ENCODE measurements around the gene DOK5. TPM values are rescaled to one million over a fixed set of nuclear protein-coding genes. Genes with fewer than 3 reads are reported as not detected.

DOK5 gene
- total RNA-seq, 2 donors from 2014 or later, result 0.99 to 1.2 TPM

GRCh38 chr20:54598352-54598751, 123.0 kb downstream of the DOK5 start:
- H3K4me1 Mint-ChIP-seq (ENCODE audit: low read depth), result no peaks in the 10 kb centered on the region
- H3K9me3 Mint-ChIP-seq, result peaks cover 4% of the 10 kb centered on the region in 2 donors
- H3K27me3 Mint-ChIP-seq (ENCODE audit: low read depth), result peaks cover 5% of the 10 kb centered on the region
- H3K36me3 Mint-ChIP-seq (ENCODE audit: insufficient read depth in 2 of 2), result peaks cover 0 to 3% of the 10 kb centered on the region in 2 donors
- H3K4me3 Mint-ChIP-seq, result no peak overlapping the region
- DNase-seq (no peak), ATAC-seq (replicated peaks in 1 of 2) (no peak)
- H3K27ac Mint-ChIP-seq, result no peak overlapping the region

GRCh38 chr20:54600634-54601033, 125.2 kb downstream of the DOK5 start:
- no peak for ATAC-seq (replicated peaks in 1 of 2)
- no peak overlapping the region for H3K27ac Mint-ChIP-seq
- H3K9me3 Mint-ChIP-seq, result peaks cover 4% of the 10 kb centered on the region in 2 donors
- peaks cover 0 to 3% of the 10 kb centered on the region in 2 donors for H3K36me3 Mint-ChIP-seq (ENCODE audit: insufficient read depth in 2 of 2)
- no peaks in the 10 kb centered on the region for H3K4me1 Mint-ChIP-seq (ENCODE audit: low read depth)
- H3K27me3 Mint-ChIP-seq (ENCODE audit: low read depth), result peaks cover 5% of the 10 kb centered on the region
- no peak overlapping the region for H3K4me3 Mint-ChIP-seq
- no peak for DNase-seq

DNA sequence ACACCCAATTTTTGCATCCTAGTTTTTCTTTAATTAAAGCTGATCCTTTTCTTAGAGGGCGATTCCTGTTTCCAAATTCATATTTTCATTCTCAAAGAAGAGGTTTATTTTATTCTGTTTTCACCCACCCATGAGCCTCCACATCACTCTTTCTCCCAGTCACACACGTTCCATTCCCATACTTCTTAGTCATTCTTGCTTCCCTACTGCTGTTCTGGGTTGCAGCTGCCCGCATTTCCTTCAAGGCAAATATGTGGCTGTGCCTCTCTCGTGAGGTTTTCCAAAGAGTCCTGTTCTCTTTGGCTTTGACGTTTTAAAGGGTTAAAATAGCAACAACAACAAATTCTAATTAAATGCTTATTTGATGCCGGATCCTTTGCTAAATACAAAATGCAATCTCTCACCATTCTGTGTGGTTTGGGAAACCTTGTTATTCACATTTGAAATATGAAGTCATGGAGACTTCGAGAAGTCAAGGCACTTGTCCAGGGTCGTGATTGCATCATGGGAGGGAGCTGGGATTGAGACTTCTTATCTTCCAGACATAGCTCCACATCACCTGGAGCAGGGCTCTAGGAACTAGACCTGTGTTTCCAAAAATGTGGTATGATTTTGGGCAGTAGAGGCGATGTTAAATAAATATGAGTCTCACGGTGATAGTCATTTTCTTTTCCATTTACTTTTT, 126.6 kb downstream of the DOK5 start:
- no peak for ATAC-seq (replicated peaks in 1 of 2)
- H3K9me3 Mint-ChIP-seq, result peaks cover 4% of the 10 kb centered on the region in 2 donors
- no peaks in the 10 kb centered on the region for H3K4me1 Mint-ChIP-seq (ENCODE audit: low read depth)
- peaks cover 1% of the 10 kb centered on the region for H3K27me3 Mint-ChIP-seq (ENCODE audit: low read depth)
- H3K4me3 Mint-ChIP-seq, result no peak overlapping the region
- peaks cover 0 to 3% of the 10 kb centered on the region in 2 donors for H3K36me3 Mint-ChIP-seq (ENCODE audit: insufficient read depth in 2 of 2)
- H3K27ac Mint-ChIP-seq, result no peak overlapping the region
- DNase-seq, result no peak

DNA sequence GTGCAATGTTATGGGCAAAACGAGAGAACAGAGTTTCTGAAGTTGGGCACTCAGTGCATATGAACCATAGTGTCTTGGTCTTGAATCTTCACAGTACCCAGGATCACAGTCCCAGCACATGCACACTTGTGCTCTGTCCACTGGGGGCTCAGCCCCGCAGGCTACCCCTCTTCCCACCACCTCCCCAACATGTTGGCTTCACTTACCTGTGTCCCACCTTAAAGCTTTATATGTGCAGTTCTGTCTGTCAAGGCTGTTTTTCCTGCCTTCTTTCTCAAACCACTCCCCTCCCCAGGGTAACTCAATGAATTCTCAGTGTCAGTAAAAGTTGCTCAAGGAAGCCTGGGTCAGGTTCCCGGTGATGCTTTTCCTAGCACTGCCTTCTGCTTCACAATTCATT, 129.9 kb downstream of the DOK5 start:
- Mint-ChIP-seq H3K27ac (no peak overlapping the region), H3K4me1 (ENCODE audit: low read depth) (no peaks in the 10 kb centered on the region), H3K4me3 (no peak overlapping the region), H3K9me3 (no peaks in the 10 kb centered on the region), H3K36me3 (ENCODE audit: insufficient read depth in 2 of 2) (no peaks in the 10 kb centered on the region), H3K27me3 (ENCODE audit: low read depth) (no peaks in the 10 kb centered on the region)
- DNase-seq, result no peak
- ATAC-seq (replicated peaks in 1 of 2), result no peak

DNA sequence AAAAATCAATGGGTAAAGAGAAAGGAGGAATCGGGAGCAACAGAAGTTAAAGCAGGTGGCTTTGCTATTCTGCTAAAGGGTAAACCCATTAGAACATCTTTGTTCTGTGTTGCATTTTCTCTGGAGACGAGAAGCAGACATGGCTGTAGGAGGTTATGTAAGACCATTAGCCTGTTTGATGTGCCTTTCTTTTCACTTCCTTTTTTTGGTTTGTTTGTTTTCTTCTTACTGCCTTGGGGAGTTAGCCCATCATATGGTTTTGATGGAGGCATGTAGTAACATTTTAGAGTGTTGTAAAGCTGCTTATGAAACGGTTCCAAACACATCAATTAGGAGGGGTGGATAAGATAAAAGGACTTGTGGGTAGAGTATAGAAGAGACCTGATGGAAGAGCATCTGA, 131.0 kb downstream of the DOK5 start:
- Mint-ChIP-seq H3K27me3 (ENCODE audit: low read depth) (no peaks in the 10 kb centered on the region), H3K4me1 (ENCODE audit: low read depth) (no peaks in the 10 kb centered on the region), H3K4me3 (no peak overlapping the region), H3K27ac (no peak overlapping the region), H3K9me3 (no peaks in the 10 kb centered on the region), H3K36me3 (ENCODE audit: insufficient read depth in 2 of 2) (no peaks in the 10 kb centered on the region)
- DNase-seq (no peak), ATAC-seq (replicated peaks in 1 of 2) (no peak)

DNA sequence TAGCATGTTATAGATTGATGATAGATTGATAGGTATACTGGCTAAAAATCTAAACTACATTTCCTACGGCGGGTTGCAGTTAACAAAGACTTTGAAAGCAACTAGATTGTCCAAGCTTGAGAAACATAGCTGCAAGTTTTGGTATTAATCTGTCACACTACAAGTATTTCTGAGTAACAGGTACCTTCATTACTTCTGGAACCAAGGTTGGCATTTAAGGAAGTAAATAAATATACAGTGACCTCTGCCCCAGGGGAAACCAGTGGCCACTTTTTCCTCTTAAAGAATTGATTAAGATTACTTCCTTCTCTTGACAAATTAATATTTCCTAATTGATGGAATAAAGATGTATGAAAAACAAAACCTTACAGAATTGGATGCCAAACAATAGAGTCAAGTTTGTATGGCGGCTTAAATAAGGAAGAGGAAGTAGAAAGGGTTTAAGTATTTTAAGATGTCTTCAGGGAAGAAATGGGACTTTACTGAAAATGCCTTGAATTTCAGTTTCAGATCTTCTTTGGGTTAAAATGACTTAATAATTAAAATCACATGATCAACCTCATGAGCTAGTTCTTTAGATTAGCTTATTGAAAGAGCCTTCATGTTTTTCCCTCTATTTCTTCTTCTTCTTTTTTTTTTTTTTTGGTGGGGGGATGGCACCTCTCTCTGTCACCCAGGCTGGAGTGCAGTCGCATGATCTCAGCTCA, 132.8 kb downstream of the DOK5 start:
- ATAC-seq (replicated peaks in 1 of 2) (no peak), DNase-seq (no peak)
- Mint-ChIP-seq H3K36me3 (ENCODE audit: insufficient read depth in 2 of 2) (no peaks in the 10 kb centered on the region), H3K4me3 (no peak overlapping the region), H3K4me1 (ENCODE audit: low read depth) (no peaks in the 10 kb centered on the region), H3K9me3 (no peaks in the 10 kb centered on the region), H3K27me3 (ENCODE audit: low read depth) (no peaks in the 10 kb centered on the region), H3K27ac (no peak overlapping the region)

- no peak for ATAC-seq (replicated peaks in 1 of 2)
- no peak overlapping the region for H3K27ac Mint-ChIP-seq
- no peaks in the 10 kb centered on the region for H3K4me1 Mint-ChIP-seq (ENCODE audit: low read depth)
- H3K4me3 Mint-ChIP-seq, result no peak overlapping the region
- H3K9me3 Mint-ChIP-seq, result no peaks in the 10 kb centered on the region
- no peaks in the 10 kb centered on the region for H3K27me3 Mint-ChIP-seq (ENCODE audit: low read depth)
- DNase-seq, result no peak
- H3K36me3 Mint-ChIP-seq (ENCODE audit: insufficient read depth in 2 of 2), result no peaks in the 10 kb centered on the region
These were observed 133.6 kb downstream of the DOK5 start for GRCh38 chr20:54608943-54609342.

DNA sequence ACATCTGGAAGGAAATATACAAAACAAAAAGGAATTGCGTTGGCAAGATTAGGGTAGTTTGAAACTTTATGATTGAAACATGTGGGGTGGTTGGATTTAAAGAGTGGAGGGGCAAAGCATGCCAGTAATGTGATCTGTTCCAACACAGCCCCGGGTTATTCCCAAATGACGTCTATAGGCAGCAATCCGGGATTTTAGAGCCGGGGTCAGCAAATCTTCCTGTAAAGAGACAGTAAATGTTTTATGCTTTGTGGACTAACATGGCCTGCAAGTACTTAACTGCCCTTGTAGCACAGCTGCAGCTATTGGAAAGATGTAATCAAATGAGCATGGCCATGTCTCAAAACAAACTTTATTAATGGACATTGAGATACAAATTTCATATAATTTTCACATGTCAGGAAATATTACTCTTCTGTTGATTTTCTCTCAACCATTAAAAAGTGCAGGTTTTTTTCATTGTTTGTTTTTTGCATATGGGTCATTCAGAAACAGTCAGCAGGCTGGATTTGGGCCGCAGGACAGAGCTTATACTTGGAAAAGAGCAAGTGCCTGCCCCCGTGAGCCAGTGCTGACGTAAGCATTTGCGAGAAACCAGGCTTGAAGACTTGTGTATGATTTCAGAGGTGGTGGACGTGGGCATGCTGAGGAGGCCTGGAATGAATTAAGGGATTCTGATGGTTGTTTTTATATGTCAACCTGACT, 136.5 kb downstream of the DOK5 start:
- H3K36me3 Mint-ChIP-seq (ENCODE audit: insufficient read depth in 2 of 2), result no peaks in the 10 kb centered on the region

GRCh38 chr20:54618412-54618811, 143.0 kb downstream of the DOK5 start:
- Mint-ChIP-seq H3K4me3 (no peak overlapping the region), H3K27ac (no peak overlapping the region), H3K4me1 (ENCODE audit: low read depth) (no peaks in the 10 kb centered on the region), H3K36me3 (ENCODE audit: insufficient read depth in 2 of 2) (no peaks in the 10 kb centered on the region), H3K27me3 (ENCODE audit: low read depth) (no peaks in the 10 kb centered on the region), H3K9me3 (no peaks in the 10 kb centered on the region)
- DNase-seq (no peak), ATAC-seq (replicated peaks in 1 of 2) (no peak)

More for the DNA sequence above, 136.5 kb downstream of the DOK5 start:
- Mint-ChIP-seq H3K4me1 (ENCODE audit: low read depth) (no peaks in the 10 kb centered on the region), H3K27ac (no peak overlapping the region), H3K4me3 (no peak overlapping the region), H3K9me3 (no peaks in the 10 kb centered on the region), H3K27me3 (ENCODE audit: low read depth) (no peaks in the 10 kb centered on the region)
- ATAC-seq (replicated peaks in 1 of 2), result no peak
- DNase-seq, result no peak

- H3K4me1 Mint-ChIP-seq (ENCODE audit: low read depth), result no peaks in the 10 kb centered on the region
- no peaks in the 10 kb centered on the region for H3K36me3 Mint-ChIP-seq (ENCODE audit: insufficient read depth in 2 of 2)
- ATAC-seq (replicated peaks in 1 of 2) (no peak), DNase-seq (no peak)
- H3K4me3 Mint-ChIP-seq, result no peak overlapping the region
- no peaks in the 10 kb centered on the region for H3K9me3 Mint-ChIP-seq
- no peaks in the 10 kb centered on the region for H3K27me3 Mint-ChIP-seq (ENCODE audit: low read depth)
- H3K27ac Mint-ChIP-seq, result no peak overlapping the region
These were observed 143.8 kb downstream of the DOK5 start for GRCh38 chr20:54619181-54619580.

DNA sequence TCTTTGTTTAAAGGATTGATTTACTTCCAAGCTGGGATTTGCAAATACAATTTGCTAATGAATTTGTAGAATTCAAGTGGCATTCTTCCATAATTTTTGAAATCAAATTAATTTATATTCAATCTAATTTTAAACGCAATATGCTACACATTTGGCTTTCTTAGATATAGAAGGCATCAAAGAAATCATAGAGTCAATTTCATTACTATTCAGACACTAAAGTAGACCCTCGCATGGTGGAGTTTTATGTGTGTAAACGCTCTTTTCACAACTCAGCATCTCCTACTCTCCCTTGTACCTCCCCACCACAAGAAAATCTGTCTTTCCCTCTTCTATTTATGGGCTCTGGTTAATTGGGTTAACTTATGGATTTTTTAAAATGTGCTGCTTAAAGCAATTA, 144.3 kb downstream of the DOK5 start:
- Mint-ChIP-seq H3K4me1 (ENCODE audit: low read depth) (no peaks in the 10 kb centered on the region), H3K27me3 (ENCODE audit: low read depth) (no peaks in the 10 kb centered on the region), H3K36me3 (ENCODE audit: insufficient read depth in 2 of 2) (no peaks in the 10 kb centered on the region), H3K4me3 (no peak overlapping the region), H3K27ac (no peak overlapping the region), H3K9me3 (no peaks in the 10 kb centered on the region)
- DNase-seq (no peak), ATAC-seq (replicated peaks in 1 of 2) (no peak)

DNA sequence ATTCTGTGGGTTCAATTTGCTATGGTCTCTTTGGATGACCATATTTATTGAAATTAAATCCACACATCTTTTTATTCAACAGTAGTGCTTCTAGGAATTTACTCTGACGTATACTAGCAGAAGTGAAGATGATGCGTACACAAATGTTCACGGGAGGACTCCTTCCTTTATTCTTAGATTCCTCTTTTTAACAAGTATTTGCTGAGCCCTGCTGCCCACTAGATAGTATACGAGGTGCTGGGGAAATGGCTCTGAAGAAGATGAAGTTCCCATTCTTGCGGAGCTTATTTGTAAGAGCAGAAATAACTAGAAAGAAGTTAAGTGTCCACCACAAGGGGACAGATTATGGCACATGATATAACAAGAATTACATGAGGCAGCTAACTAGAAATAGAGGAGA, 145.2 kb downstream of the DOK5 start:
- no peak for DNase-seq
- no peaks in the 10 kb centered on the region for H3K36me3 Mint-ChIP-seq (ENCODE audit: insufficient read depth in 2 of 2)
- no peaks in the 10 kb centered on the region for H3K4me1 Mint-ChIP-seq (ENCODE audit: low read depth)
- H3K27ac Mint-ChIP-seq, result no peak overlapping the region
- H3K27me3 Mint-ChIP-seq (ENCODE audit: low read depth), result no peaks in the 10 kb centered on the region
- no peaks in the 10 kb centered on the region for H3K9me3 Mint-ChIP-seq
- ATAC-seq (replicated peaks in 1 of 2), result no peak
- H3K4me3 Mint-ChIP-seq, result no peak overlapping the region

Measured in activated T-cell treated with anti-CD3 and anti-CD28 coated beads, Interleukin-2, amount 50 U/mL, for 72 hours (primary cell).